GM21390 (cell line): ENCODE measurements around the gene DNAJC1.

Source experiments
- ATAC-seq: cut with Tn5 transposase; IDR thresholded peaks from one replicate; pipeline ENCODE4 v1.9.1; 2021; ENCODE audit not compliant: unreplicated experiment

DNAJC1 gene

DNA sequence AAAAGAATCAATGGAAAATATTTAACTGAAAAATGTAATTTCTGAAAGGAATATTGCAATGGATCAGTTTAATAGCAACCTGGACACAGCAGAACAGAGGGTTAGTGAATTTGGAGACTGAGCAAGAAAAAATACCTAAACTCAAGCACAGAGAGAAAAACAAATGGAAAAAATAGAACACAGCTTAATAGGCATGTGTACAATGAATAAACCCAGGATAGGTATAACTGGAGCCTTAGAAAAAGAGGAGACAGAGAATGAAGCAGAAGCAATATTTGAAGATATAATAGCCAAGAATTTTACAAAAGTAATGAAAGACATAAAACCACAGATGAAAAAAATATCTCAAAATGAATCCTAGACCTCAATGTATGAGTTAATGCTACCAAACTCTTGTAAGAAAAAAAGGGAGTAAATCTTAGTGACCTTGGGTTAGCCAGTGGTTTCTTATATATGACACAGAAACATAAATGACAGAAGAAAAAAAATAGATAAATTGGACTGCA is 2.9 kb upstream of the DNAJC1 start:
- ATAC-seq = no peak

DNA sequence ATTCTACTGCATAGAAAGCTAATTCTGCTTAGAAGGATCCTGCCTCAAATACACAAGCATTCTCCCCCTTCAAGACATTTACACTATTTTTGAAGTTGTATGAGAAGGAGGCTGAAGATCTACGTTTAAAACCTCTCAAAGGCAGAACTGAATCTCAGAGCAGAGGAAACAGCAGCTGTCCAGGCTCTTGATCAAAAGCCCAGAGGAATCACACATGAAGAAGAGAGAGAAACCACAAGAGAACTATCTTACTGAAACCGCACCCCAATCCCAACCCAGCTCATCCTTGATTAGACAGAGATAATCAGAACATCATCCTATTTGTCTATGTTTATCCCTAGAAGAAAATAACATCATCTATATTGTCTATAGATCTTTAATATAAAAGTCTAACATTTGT is 2.2 kb upstream of the DNAJC1 start:
- no peak for ATAC-seq

DNA sequence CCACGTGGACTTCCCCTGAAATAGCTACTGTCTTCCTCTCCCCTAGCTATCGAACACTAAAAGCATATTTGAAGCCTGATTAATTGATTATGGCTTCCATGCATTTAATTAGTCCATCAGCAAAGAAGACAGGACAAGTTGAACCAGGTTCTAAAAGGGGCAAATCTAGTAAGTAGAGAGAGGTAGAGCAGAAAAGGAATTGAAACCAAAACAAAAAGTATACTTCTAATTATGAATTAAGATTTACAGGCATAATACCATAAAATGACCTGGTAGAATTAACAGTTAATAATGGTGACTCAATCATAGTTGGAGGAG is 393 bp upstream of the DNAJC1 start:
- ATAC-seq = peak; percentile 2

DNA sequence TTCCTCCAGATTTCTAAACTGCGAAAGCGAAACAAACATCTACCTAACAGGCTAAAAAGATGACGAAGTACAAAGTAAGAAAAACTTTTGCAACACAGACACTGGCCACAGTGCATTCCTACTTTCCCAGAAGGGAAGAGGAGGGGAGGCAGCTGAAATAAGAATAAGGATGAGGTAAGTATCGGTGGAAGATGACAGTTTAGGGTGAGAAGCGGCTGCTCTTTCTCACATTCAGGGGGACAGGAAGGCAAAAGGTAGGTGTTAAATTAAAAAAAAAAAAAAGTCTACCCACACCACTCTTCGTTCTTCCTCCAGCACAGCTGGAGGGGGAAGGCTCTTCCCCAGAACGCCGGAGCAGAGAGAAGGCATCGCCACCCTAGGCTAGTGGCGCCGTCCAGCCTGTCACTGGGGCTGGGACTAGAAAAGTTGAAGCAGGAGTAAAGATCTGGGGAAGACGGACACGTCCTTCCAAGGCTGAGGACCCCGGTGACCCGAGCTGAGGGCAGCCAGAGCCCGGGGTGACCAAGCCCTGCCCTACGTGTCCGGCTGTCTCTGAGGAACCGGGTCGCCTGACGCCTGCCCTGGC is 846 bp downstream of the DNAJC1 start:
- peak; percentile 22 for ATAC-seq

DNA sequence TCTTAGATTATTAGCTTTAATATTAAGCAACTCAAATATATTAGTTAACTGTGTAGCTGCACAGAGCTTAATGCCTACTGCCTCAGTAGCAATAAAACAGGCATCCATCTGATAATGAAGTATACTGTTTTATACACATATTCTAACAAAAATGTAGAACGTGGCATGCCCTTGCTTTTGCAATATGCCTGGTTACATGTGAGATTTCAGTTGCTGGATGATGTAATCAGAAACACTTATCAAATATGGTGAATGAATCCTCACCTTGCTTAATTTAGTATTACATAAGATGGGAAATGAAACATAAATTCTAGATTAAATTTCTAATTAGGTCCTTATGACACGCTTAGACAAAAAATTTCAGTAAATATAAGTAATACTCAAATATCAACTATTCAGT is 8.0 kb downstream of the DNAJC1 start:
- no peak for ATAC-seq

DNA sequence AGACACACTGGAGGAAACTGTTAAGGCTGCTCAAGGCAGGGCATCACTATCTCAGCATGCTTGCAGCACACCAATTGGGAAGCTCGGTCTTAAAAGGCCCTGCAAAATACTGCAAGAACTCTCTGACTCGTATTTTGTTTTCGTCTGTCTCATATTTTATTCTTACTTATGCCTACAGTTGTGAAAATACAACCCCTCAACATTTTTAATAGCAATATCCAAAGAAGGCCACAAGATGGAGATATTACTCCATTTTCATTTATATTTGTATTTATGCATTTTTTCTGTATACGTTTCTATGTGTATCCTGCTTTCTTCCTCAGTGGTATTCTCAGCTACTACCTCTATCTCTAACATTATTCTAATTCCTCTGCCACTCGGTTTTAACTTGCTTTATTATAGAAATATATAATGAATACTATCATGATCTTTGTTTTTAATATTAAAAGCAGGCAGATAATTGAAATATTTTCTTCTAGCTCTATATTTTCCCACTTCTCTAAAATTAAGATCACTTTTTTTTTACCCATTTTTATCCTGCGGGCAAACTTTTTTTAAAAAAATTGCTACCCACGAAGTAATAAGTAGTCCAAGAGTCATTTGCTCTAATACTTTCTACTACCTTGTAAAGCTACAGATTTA is 10.0 kb downstream of the DNAJC1 start:
- ATAC-seq = no peak

DNA sequence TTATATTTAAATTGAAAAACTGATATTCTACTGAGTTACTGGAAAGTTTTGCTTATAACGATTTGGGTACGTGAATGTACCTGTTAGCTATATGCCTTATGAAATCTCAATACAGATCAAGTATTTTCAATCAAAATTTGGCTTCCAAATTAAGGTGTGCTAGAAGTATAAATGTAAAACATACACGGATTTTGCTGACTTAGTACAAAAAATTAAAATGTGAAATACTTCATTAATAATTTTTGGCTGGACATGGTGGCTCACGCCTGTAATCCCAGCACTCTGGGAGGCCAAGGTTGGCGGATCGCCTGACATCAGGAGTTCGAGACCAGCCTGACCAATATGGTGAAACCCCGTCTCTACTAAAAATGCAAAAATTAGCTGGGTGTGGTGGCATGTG is 11.7 kb downstream of the DNAJC1 start:
- ATAC-seq = no peak

DNA sequence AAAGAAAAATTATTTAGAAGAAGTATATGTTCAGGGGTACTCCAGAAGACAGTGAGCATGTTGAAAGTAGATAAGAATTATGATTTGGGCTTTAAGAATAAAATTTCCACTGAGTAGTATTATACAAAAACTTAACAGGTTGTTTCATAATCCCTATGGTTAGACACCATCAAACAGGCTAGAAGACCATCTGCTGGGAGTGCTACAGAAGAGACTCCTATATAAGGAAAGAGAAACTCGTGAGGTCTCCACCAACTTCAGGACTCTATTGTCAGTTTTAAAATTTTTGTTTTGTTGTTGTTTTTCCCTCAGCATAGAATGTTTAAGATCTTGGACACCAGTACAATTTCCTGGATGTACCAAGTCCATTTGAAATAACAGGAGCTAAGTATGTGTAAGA is 13.1 kb downstream of the DNAJC1 start:
- no peak for ATAC-seq

DNA sequence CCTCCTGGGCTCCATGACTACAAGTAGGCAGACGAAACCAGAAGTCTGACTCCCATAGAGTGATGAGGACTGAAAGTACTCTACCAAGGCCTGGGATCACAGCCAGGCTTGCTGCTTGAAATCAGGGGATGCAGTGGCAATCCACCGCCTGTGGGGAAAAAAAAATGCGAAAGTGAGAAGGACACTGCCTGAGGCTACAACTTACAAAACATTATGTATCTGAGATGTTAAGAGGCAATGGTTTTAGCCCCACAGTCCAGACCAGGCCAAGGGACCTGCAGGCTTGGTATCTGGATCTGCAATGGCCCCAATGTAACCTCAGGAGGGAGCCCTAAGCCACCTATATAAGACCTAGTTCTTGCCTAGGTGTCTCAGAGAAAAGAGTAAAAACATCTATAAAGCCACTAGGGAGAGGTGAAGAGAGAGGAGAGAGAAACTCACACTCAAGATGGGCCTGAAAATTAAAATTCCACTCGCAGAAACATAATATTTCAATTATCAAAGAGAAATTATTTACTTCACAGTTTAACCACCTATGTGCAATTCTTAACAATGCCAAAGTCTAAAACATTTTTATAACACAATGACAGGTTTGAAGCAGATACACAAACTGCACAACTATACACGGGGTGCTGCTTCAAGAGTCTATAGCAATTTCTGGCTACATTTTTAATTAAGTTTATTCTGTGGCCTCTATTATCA is 13.9 kb downstream of the DNAJC1 start:
- ATAC-seq = peak; percentile 95

DNA sequence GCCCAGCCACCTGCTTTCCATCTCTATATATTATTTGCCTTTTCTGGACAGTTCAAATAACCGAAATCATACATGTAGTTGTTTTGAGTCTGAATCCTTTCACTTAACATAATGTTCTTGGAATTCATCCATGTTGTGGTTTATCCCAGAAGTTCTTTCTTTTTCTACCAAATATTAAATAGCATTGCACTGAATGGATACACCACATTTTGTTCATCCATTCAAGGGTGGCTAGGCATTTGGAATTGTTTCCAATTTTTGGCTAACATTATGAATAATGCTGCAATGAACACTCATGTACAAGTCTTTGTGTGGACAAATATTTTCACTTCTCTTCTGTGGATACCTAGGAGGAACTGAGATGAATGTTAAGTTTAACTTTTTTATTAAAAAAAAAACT is 18.0 kb downstream of the DNAJC1 start:
- no peak for ATAC-seq

DNA sequence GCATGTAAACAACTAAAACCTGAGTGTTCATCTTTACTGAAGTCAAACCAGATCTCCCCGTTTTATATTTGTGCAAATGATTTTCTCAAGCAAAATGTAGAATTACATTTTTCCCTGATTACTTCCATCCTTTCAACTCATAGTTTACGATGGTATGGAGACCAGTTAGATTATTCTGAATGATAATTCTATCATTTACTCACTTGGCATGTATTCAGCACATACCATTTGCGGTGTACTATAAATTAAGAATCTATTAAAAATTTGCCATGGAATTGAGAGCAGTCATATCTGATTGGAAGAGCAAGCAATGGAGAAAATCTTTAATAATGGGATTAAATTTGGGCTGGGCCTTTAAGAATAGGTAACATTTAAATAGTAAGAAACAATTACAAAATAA is 22.4 kb downstream of the DNAJC1 start:
- no peak for ATAC-seq

DNA sequence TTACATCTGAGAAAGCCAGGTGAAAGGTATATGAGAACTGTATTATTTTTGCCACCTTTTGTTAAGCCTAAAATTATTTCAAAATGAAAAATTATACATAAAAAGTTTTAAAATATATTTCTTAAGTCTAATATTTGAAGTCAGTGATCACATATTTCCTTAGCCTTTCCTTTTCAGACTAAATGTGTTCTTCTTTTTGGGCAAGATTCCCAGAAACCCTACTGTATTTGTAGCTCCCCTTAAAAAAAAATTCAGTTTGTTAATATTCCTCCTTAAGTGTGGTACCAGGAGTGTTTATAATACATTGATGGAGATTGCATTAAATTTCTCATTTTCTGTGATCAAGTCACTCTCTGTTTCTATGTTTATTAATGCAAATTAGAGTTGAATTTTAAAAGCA is 22.8 kb downstream of the DNAJC1 start:
- no peak for ATAC-seq

DNA sequence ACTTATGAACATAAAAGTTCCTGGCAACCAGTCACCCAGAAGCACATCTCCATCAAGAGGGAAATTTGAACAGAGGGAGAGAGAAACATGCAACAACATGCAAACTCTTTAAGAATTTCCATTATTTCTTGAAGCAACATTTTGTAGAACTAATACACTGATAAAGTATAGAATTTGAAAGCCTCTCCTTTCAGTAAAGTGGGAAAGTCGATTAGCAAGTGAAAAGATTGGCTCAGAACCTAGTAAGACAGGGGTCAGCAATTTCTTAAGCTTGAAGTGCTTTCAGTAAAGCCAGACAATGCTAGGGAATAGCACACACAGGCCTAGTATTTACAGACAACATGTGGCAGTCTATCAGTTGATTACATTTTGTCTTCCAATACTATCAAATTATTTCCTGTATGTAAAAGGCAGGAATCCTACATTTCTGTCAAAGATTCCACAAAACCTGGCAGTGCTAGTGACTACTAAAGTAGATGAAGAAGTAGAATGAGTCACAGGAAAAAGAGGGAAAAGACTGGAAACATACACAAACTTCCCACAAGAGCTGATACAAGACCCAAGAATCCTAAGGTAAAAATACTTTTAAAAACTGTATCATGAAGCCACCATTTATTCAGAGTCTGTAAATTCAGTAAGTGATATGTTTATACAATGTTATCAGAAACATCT is 25.2 kb downstream of the DNAJC1 start:
- ATAC-seq = no peak

DNA sequence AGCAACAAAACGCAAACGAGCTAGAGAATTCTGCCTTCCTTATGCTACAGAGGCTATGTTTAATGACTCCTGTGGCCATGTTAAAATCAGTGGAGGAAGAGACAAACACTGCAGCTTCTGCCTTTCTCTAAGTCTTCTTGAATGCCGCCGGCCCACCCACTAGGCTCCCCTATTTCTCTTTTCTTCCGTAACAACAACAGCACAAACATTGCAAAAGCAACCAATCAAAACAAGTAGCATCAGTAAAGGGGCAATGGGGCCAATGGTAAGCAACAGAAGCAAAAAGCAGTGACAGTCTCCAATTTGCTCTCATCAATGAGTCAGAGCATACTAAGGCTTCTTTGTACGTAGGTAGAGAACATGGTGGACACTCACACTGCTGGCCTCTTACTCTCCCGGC is 26.8 kb downstream of the DNAJC1 start:
- no peak for ATAC-seq

DNA sequence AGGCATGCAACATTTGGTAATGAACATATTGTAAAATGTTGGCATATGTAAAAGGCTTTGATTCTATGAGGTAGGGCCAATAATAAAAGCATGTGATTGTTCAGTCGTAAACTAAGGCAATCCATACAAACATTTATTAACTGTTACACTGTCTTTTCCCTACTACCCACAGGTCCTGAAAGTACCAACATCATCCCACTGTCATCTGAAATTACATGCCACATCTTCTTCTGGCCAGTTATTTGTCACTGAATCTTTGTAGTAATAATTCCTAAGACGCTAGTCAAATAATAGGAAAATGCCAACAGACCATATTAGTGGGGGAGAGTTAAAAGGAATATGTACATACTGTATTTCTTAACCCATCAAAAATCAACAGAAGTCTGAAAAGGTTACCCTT is 27.2 kb downstream of the DNAJC1 start:
- no peak for ATAC-seq

DNA sequence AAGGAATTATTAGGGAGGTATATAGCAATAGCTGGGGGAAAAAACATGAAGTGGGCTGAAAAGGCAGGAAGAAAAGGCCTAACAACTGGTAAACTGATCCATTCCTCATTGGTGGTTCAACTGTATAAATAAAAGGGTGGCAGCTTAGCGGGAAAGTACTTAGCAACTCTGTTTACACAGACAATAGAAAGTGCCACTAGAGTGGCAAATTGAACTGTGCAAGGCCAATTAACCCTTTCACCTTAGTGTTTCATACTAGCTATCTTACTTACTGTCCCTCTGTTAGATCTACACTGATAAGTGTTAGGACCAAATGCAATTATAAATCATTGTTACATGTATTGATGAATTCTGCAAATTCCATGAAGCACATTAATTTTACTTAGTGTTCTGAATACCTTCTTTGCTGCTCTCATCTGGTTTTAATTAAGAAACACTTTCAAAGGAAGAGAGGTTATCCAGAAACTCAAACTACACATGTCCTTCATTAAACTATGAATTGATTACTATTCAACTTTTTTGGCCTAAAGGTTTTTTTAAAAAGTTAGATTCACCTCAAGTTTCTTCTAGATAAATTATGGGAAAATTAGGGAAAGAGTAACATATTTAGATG is 28.0 kb downstream of the DNAJC1 start:
- ATAC-seq = no peak

DNA sequence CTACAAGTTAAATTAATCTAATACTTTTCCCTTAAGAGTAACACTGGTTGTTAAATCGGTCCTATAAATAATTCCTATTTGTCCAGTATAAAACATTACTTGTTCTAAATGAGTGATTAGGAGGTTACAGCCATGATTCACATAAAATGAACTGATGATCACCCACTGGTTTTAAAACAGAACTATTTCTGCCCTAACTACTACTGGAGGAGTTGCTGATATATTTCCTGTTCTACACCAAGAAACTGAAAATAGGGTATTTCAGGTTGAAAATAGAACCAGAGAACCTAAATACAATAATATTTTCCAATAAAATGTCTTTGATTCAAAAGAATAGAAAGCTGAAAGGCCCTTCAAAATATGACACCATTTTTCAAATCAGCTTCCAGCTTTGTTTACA is 30.9 kb downstream of the DNAJC1 start:
- no peak for ATAC-seq

DNA sequence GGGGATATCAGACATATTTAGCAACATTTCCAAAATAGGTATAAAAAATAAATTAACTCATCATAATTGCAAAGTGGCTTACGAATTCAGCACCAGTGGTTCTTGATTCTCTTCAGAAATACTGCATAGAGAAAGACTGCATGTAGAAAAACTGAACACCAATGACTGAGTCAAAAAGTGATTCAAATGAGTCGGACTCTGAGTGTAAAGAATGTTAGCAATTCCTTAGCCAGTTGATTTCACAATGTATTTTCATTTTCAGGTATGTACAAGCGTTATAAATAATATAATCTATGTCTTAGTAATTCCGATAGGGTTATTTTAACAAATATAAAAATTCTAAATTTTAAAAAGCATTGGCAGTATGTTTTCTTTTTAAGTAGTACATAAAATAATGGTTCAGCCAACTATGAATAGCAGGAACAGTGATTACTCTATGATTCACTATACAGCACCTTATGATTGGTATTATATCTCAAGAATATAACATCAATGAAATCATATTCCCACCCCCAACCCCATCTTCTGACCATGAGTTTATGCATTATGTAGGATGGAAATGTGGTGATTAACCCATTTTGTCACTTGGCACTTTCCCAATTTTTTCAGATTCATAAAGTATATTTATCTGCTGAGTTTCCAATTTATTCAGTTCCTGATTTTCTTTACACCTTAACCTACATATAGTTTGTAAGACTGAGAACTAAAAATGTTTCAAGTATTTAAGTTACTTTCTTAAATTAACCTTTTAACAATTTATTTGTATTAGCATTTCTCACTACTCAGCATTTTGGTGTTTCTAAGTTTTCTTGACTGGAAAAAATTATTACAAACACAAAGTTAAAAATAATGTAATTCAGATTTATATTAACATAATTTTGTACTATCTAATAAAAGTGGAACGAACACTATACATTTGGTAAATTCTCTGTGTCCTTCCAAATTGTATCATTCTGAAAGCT is 33.9 kb downstream of the DNAJC1 start:
- no peak for ATAC-seq

DNA sequence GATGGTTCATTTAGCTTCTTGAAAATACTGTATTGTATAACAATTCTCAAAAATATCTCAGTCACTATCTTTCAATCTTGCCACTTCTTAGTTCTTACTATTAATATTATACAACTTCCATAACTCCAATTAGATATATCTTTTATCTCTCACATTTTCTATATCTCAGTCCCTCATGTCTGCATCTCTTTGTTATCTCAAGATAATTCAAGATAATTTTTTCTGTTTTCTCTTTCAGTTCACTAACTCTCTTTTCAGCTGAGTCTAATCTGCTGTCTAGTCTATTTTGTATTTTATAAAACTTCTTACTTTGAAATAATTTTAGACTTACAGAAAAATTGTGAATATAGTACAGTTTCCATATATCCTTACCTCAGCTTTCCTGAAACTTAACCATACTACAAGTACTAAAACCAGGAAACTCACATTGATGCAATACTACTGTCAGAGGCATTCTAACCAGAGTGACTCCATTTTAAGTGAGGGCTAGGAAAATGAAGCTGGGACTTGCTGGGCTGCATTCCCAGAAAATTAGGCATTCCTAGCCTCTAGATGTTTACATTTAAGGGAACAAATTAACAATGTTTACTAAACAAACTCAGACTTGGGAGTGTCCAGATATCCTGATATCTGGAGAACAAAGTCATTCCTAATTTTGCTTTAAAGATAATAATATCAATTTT is 38.4 kb downstream of the DNAJC1 start:
- no peak for ATAC-seq

DNA sequence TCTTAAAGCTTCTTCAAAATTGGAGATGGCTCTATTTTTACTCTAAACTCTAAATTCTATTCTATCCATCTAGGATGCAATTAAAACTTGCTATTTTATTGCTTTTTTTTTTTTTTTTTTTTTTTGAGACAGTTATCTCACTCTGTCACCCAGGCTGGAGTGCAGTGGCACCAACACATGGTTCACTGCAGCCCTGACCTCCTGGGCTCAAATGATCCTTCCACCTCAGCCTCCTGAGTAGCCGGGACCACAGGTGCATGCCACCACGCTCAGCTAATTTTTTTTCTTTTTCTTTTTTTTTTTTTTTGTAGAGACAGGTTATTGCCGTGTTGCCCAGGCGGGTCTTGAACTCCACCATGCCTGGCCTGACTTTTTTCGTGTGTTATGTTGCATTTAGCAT is 41.2 kb downstream of the DNAJC1 start:
- no peak for ATAC-seq
